Astrocyte (in vitro differentiated cells and primary cell): ENCODE results near the gene SLC2A13. TPM values are rescaled to one million over a fixed set of nuclear protein-coding genes. Genes with fewer than 3 reads are reported as not detected.

ENCODE experiments used
- DNase-seq: peaks from one replicate; pipeline ENCODE4 v3.0.0-alpha.2; 2010; ENCODE audit warnings: low read depth
- FAIRE-seq: peaks from 2 replicates; lab custom pipeline; 2011; peaks lifted over from hg19 to GRCh38; lab: Jason Lieb, UNC
- H2AFZ ChIP-seq: 2 replicates; pipeline ENCODE4 v1.6.0; 2012; ENCODE audit warnings: low read depth, low read length, inconsistent platforms
- H3K27ac ChIP-seq: 2 replicates; pipeline ENCODE4 v1.5.1; 2011; ENCODE audit warnings: low read depth, low read length, inconsistent platforms
- H3K27me3 ChIP-seq: 2 replicates; pipeline ENCODE4 v1.6.0; 2011; ENCODE audit warnings: low read length, inconsistent platforms; ENCODE audit not compliant: insufficient read depth
- H3K36me3 ChIP-seq: 2 replicates; pipeline ENCODE4 v1.5.1; 2011; ENCODE audit warnings: low read length, inconsistent platforms; ENCODE audit not compliant: insufficient read depth
- H3K4me1 ChIP-seq: 2 replicates; pipeline ENCODE4 v1.5.1; 2011; ENCODE audit warnings: low read length, inconsistent platforms; ENCODE audit not compliant: insufficient read depth
- H3K4me2 ChIP-seq: 2 replicates; pipeline ENCODE4 v1.6.0; 2012; ENCODE audit warnings: low read length, inconsistent platforms
- H3K4me3 ChIP-seq: 2 replicates; pipeline ENCODE4 v1.5.1; 2011; ENCODE audit warnings: low read depth, mild to moderate bottlenecking, low read length, inconsistent platforms; ENCODE audit not compliant: insufficient read depth
- H3K79me2 ChIP-seq: 2 replicates; pipeline ENCODE4 v1.6.0; 2012; ENCODE audit warnings: mild to moderate bottlenecking, low read length, inconsistent platforms; ENCODE audit not compliant: insufficient read depth
- H3K9ac ChIP-seq: 2 replicates; pipeline ENCODE4 v1.6.0; 2012; ENCODE audit warnings: mild to moderate bottlenecking, low read length, inconsistent platforms
- H3K9me3 ChIP-seq: 2 replicates; pipeline ENCODE4 v1.5.1; 2012; ENCODE audit warnings: low read depth, mild to moderate bottlenecking, low read length, inconsistent platforms; ENCODE audit not compliant: insufficient read depth
- H4K20me1 ChIP-seq: 2 replicates; pipeline ENCODE4 v1.6.0; 2012; ENCODE audit warnings: low read length, inconsistent platforms; ENCODE audit not compliant: insufficient read depth
- H3K27ac Mint-ChIP-seq: one replicate; pipeline ENCODE4 v1.8.0; 2021; ENCODE audit warnings: mild to moderate bottlenecking, mixed read lengths; ENCODE audit not compliant: unreplicated experiment
- H3K27me3 Mint-ChIP-seq: one replicate; pipeline ENCODE4 v1.8.0; 2021; ENCODE audit warnings: low read depth, mixed read lengths; ENCODE audit not compliant: unreplicated experiment
- H3K36me3 Mint-ChIP-seq: one replicate; pipeline ENCODE4 v1.8.0; 2021; ENCODE audit warnings: low read depth, mixed read lengths; ENCODE audit not compliant: unreplicated experiment
- H3K4me1 Mint-ChIP-seq: one replicate; pipeline ENCODE4 v1.8.0; 2021; ENCODE audit warnings: low read depth, mixed read lengths; ENCODE audit not compliant: unreplicated experiment
- H3K4me3 Mint-ChIP-seq: one replicate; pipeline ENCODE4 v1.8.0; 2021; ENCODE audit warnings: mild to moderate bottlenecking, moderate library complexity, mixed read lengths; ENCODE audit not compliant: unreplicated experiment
- H3K9me3 Mint-ChIP-seq: one replicate; pipeline ENCODE4 v1.8.0; 2021; ENCODE audit warnings: mild to moderate bottlenecking, mixed read lengths; ENCODE audit not compliant: unreplicated experiment
- CTCF ChIP-seq: IDR thresholded peaks from 2 replicates; pipeline ENCODE4 v1.5.1; 2011; ENCODE audit warnings: low read depth, mild to moderate bottlenecking, inconsistent platforms, low read length, moderate library complexity; ENCODE audit not compliant: insufficient read depth
- EZH2 ChIP-seq: IDR thresholded peaks from 2 replicates; pipeline ENCODE4 v1.6.1; 2012; ENCODE audit warnings: mild to moderate bottlenecking, low read length, inconsistent platforms; ENCODE audit not compliant: insufficient read depth
- total RNA-seq: library from RNA; stranded (reverse); gene quantifications from 2 replicates; pipeline ENCODE4 v1.2.1, GENCODE V29; 2021

SLC2A13 gene
- total RNA-seq, 1 donor from 2014 or later, result 10.2 TPM

- DNase-seq (no peak), FAIRE-seq (no peak)
- Histone ChIP-seq H3K36me3 (no peaks in the 10 kb centered on the region), H3K9ac (no peak overlapping the region), H3K4me2 (no peak overlapping the region), H4K20me1 (no peaks in the 10 kb centered on the region), H3K27me3 (no peaks in the 10 kb centered on the region), H3K4me3 (no peak overlapping the region), H3K79me2 (no peaks in the 10 kb centered on the region), H3K9me3 (no peaks in the 10 kb centered on the region), H3K27ac (no peak overlapping the region), H3K4me1 (no peaks in the 10 kb centered on the region), H2AFZ (no peak overlapping the region)
- Mint-ChIP-seq H3K9me3 (no peaks in the 10 kb centered on the region), H3K27me3 (no peaks in the 10 kb centered on the region), H3K4me3 (no peak overlapping the region), H3K27ac (no peak overlapping the region), H3K4me1 (no peaks in the 10 kb centered on the region), H3K36me3 (no peaks in the 10 kb centered on the region)
- no peak for TF ChIP-seq EZH2
Measured at GRCh38 chr12:40146800-40147797, 41.2 kb upstream of the SLC2A13 start.

- H3K36me3 ChIP-seq, result no peaks in the 10 kb centered on the region
- H3K27ac ChIP-seq, result no peak overlapping the region
- no peaks in the 10 kb centered on the region for H3K4me1 ChIP-seq
- H4K20me1 ChIP-seq, result no peaks in the 10 kb centered on the region
- no peaks in the 10 kb centered on the region for H3K27me3 Mint-ChIP-seq
- no peak overlapping the region for H2AFZ ChIP-seq
- H3K9ac ChIP-seq, result no peak overlapping the region
- H3K36me3 Mint-ChIP-seq, result no peaks in the 10 kb centered on the region
- H3K4me1 Mint-ChIP-seq, result peaks cover 3% of the 10 kb centered on the region
- FAIRE-seq (no peak), DNase-seq (no peak)
- no peaks in the 10 kb centered on the region for H3K27me3 ChIP-seq
- TF ChIP-seq CTCF (no peak), EZH2 (no peak)
- H3K27ac Mint-ChIP-seq, result no peak overlapping the region
- H3K9me3 ChIP-seq, result no peaks in the 10 kb centered on the region
- H3K4me3 ChIP-seq, result no peak overlapping the region
- no peaks in the 10 kb centered on the region for H3K79me2 ChIP-seq
- no peak overlapping the region for H3K4me2 ChIP-seq
- no peaks in the 10 kb centered on the region for H3K9me3 Mint-ChIP-seq
- H3K4me3 Mint-ChIP-seq, result no peak overlapping the region
Measured at GRCh38 chr12:40145896-40146295, 40.0 kb upstream of the SLC2A13 start.

- no peak overlapping the region for H3K4me2 ChIP-seq
- Mint-ChIP-seq H3K4me1 (peaks cover 3% of the 10 kb centered on the region), H3K4me3 (no peak overlapping the region), H3K27me3 (no peaks in the 10 kb centered on the region), H3K36me3 (no peaks in the 10 kb centered on the region), H3K9me3 (no peaks in the 10 kb centered on the region), H3K27ac (no peak overlapping the region)
- no peaks in the 10 kb centered on the region for H4K20me1 ChIP-seq
- no peaks in the 10 kb centered on the region for H3K36me3 ChIP-seq
- no peak overlapping the region for H3K9ac ChIP-seq
- no peak overlapping the region for H3K27ac ChIP-seq
- H3K9me3 ChIP-seq, result no peaks in the 10 kb centered on the region
- DNase-seq, result no peak
- TF ChIP-seq EZH2, result no peak
- no peak for TF ChIP-seq CTCF
- no peaks in the 10 kb centered on the region for H3K79me2 ChIP-seq
- H3K27me3 ChIP-seq, result no peaks in the 10 kb centered on the region
- FAIRE-seq, result no peak
- no peak overlapping the region for H3K4me3 ChIP-seq
- no peaks in the 10 kb centered on the region for H3K4me1 ChIP-seq
- no peak overlapping the region for H2AFZ ChIP-seq
Measured at GRCh38 chr12:40144023-40144422, 38.1 kb upstream of the SLC2A13 start.
